HG03520 (cell line): ENCODE data around the gene RIPK3.

ENCODE experiments used
- ATAC-seq: cut with Tn5 transposase; IDR thresholded peaks from one replicate; pipeline ENCODE4 v1.9.1; 2021; ENCODE audit warnings: mild to moderate bottlenecking, moderate library complexity; ENCODE audit not compliant: unreplicated experiment

RIPK3 gene

GRCh38 chr14:24307575-24308341, 32.0 kb downstream of the RIPK3 start, which contains the start of gene CIDEB:
Gene CIDEB (minus strand): TSS chr14:24307977. CDS start chr14:24307858, 119 bp downstream.
- ATAC-seq, result no peak

- no peak for ATAC-seq
These were observed 32.6 kb downstream of the RIPK3 start for GRCh38 chr14:24307156-24307574.

GRCh38 chr14:24304019-24304387, 35.8 kb downstream of the RIPK3 start:
- ATAC-seq, result no peak

GRCh38 chr14:24300326-24300980, 39.3 kb downstream of the RIPK3 start:
- no peak for ATAC-seq

- ATAC-seq, result peak; percentile 68
These were observed 40.3 kb downstream of the RIPK3 start, which contains the start of the genes DHRS1 and NOP9 for GRCh38 chr14:24299255-24300191. Gene DHRS1 (minus strand): TSS chr14:24299780. CDS start chr14:24299106, 674 bp downstream. Gene NOP9 (plus strand): TSS chr14:24299850. CDS start chr14:24299955, 105 bp downstream.

- no peak for ATAC-seq
These were observed 40.9 kb downstream of the RIPK3 start for GRCh38 chr14:24298892-24299254.

- ATAC-seq, result no peak
These were observed 42.4 kb downstream of the RIPK3 start for GRCh38 chr14:24297190-24297964.

- ATAC-seq, result peak; percentile 46
These were observed 43.2 kb downstream of the RIPK3 start for GRCh38 chr14:24296341-24297157.

GRCh38 chr14:24293525-24293924, 46.3 kb downstream of the RIPK3 start:
- no peak for ATAC-seq

GRCh38 chr14:24292118-24292807, 47.5 kb downstream of the RIPK3 start:
- no peak for ATAC-seq

- no peak for ATAC-seq
These were observed 48.2 kb downstream of the RIPK3 start for GRCh38 chr14:24291446-24292117.

GRCh38 chr14:24290746-24291145, 49.0 kb downstream of the RIPK3 start:
- no peak for ATAC-seq

GRCh38 chr14:24289649-24290280, 50.0 kb downstream of the RIPK3 start:
- no peak for ATAC-seq

- no peak for ATAC-seq
These were observed 52.8 kb downstream of the RIPK3 start for GRCh38 chr14:24286996-24287395.
